ENCODE data around the gene YOD1.

The YOD1 gene

GRCh38 chr1:207051191-207051943, at the start of gene YOD1:
Gene YOD1, minus strand, starts transcription at chr1:207051208. Its CDS starts 178 bp downstream, at chr1:207051030.
- no peak for DNase-seq

GRCh38 chr1:207097871-207098324, 46.9 kb upstream of the YOD1 start:
- no peak for DNase-seq

- no peak for DNase-seq
Observed at GRCh38 chr1:207093944-207094343, 42.9 kb upstream of the YOD1 start.

- DNase-seq, result no peak
Observed at GRCh38 chr1:207091200-207091908, 40.3 kb upstream of the YOD1 start.

- DNase-seq, result no peak
Observed at GRCh38 chr1:207089627-207090355, 38.8 kb upstream of the YOD1 start.

- DNase-seq, result no peak
Observed at GRCh38 chr1:207088701-207089626, 38.0 kb upstream of the YOD1 start, which contains the start of gene C4BPB. Gene C4BPB, plus strand, starts transcription at chr1:207088860. Its CDS starts 672 bp downstream, at chr1:207089532.

GRCh38 chr1:207088161-207088560, 37.2 kb upstream of the YOD1 start:
- no peak for DNase-seq

- DNase-seq, result no peak
Observed at GRCh38 chr1:207085887-207086286, 34.9 kb upstream of the YOD1 start.

GRCh38 chr1:207084701-207085180, 33.7 kb upstream of the YOD1 start:
- no peak for DNase-seq

- DNase-seq, result no peak
Observed at GRCh38 chr1:207084232-207084631, 33.2 kb upstream of the YOD1 start.

GRCh38 chr1:207081806-207082205, 30.8 kb upstream of the YOD1 start:
- DNase-seq, result no peak

- DNase-seq, result no peak
Observed at GRCh38 chr1:207081088-207081487, 30.1 kb upstream of the YOD1 start.

- no peak for DNase-seq
Observed at GRCh38 chr1:207079706-207080241, 28.8 kb upstream of the YOD1 start.

GRCh38 chr1:207078578-207079132, 27.6 kb upstream of the YOD1 start:
- DNase-seq, result no peak

- DNase-seq, result peak; percentile 30
Observed at GRCh38 chr1:207077470-207078377, 26.7 kb upstream of the YOD1 start.

GRCh38 chr1:207077012-207077411, 26.0 kb upstream of the YOD1 start:
- no peak for DNase-seq

GRCh38 chr1:207076181-207076955, 25.4 kb upstream of the YOD1 start:
- DNase-seq, result no peak

- DNase-seq, result no peak
Observed at GRCh38 chr1:207073906-207074820, 23.2 kb upstream of the YOD1 start.
